K562 (cell line): ENCODE measurements around the gene UCHL5. TPM values are rescaled to one million over a fixed set of nuclear protein-coding genes. Genes with fewer than 3 reads are reported as not detected.

ENCODE experiments used
- ARHGAP35 ChIP-seq: fragments of 450-650 bp; IDR thresholded peaks from 2 replicates; pipeline ENCODE4 v1.6.1; 2018; ENCODE audit not compliant: partially characterized antibody
- ETV1 ChIP-seq: fragments of 450-650 bp; conservative IDR thresholded peaks from 2 replicates; pipeline ENCODE4 v1.6.1; 2016; ENCODE audit warnings: missing genetic modification characterization, control low read depth, low read depth, missing compliant biosample characterization
- FOS ChIP-seq: IDR thresholded peaks from 3 replicates; pipeline ENCODE4 v1.6.1; 2011; ENCODE audit not compliant: insufficient read length; ENCODE audit errors: extremely low read depth
- GATAD2B ChIP-seq: fragments of 450-650 bp; IDR thresholded peaks from 2 replicates; pipeline ENCODE4 v1.6.1; 2017; ENCODE audit warnings: mild to moderate bottlenecking, borderline replicate concordance
- MCM7 ChIP-seq, 2 experiments: fragments of 450-650 bp; IDR thresholded peaks; 2 replicates each; pipeline ENCODE4 v1.6.1; 2016 to 2018
- MECOM ChIP-seq: fragments of 250-450 bp; sonication (Bioruptor Pico); IDR thresholded peaks from 2 replicates; pipeline ENCODE4 v1.8.0; 2022; ENCODE audit warnings: inconsistent platforms
- RFX7 ChIP-seq: fragments of 250-450 bp; sonication (Bioruptor Pico); IDR thresholded peaks from 2 replicates; pipeline ENCODE4 v1.5.1; 2021; ENCODE audit warnings: mild to moderate bottlenecking
- RNF2 ChIP-seq: sonication (generic); IDR thresholded peaks from 2 replicates; pipeline ENCODE4 v1.6.1; 2016
- SIRT6 ChIP-seq: IDR thresholded peaks from one replicate; pipeline ENCODE4 v1.6.1; 2012; ENCODE audit warnings: low read depth, mild to moderate bottlenecking, control low read depth, inconsistent platforms, low read length, moderate library complexity
- TFAM ChIP-seq: fragments of 250-450 bp; sonication (Bioruptor Pico); conservative IDR thresholded peaks from 2 replicates; pipeline ENCODE4 v1.5.0; 2021; ENCODE audit warnings: mild to moderate bottlenecking, moderate library complexity
- TGIF2 ChIP-seq: sonication (generic); formaldehyde crosslinking; IDR thresholded peaks from 2 replicates; pipeline ENCODE4 v1.8.1; 2022; ENCODE audit warnings: mild to moderate bottlenecking, missing genetic modification reagents, moderate library complexity
- USF2 ChIP-seq: sonication (generic); formaldehyde crosslinking; IDR thresholded peaks from 2 replicates; pipeline ENCODE4 v1.5.0; 2020; ENCODE audit warnings: missing genetic modification reagents
- ZFPM2 ChIP-seq: fragments of 250-450 bp; sonication (Bioruptor Pico); IDR thresholded peaks from 2 replicates; pipeline ENCODE4 v1.5.1; 2022; ENCODE audit warnings: mild to moderate bottlenecking
- ZNF408 ChIP-seq: fragments of 250-450 bp; sonication (Bioruptor Pico); IDR thresholded peaks from 2 replicates; pipeline ENCODE4 v1.4.0; 2020; ENCODE audit warnings: low read depth, mild to moderate bottlenecking, moderate library complexity
- ZNF778 ChIP-seq: fragments of 450-650 bp; formaldehyde crosslinking; IDR thresholded peaks from 2 replicates; pipeline ENCODE4 v1.4.0; 2020; ENCODE audit warnings: mild to moderate bottlenecking, moderate library complexity
- ZSCAN32 ChIP-seq: fragments of 450-650 bp; formaldehyde crosslinking; IDR thresholded peaks from 2 replicates; pipeline ENCODE4 v1.4.0; 2020; ENCODE audit warnings: mild to moderate bottlenecking, moderate library complexity
- polyA plus RNA-seq, 8 experiments: library from polyadenylated mRNA; depleted of rRNA in 4 of 8; stranded (reverse) in 5 of 8; unstranded in 3 of 8; fragments of >200 nt; fragmentation: Nextera tagmentation in 2 of 8; fragmentation: Illumina TruSeq in 1 of 8; extraction: Ambion mirVana in 2 of 8; extraction: Trizol in 1 of 8; gene quantifications; 2 replicates each; pipeline versions ENCODE4 v1.2.1 to v1.2.3, GENCODE V29; 2011 to 2014; ENCODE audit warnings: inconsistent platforms in 1 of 8, missing spikeins in 1 of 8
- total RNA-seq, 7 experiments: library from RNA; depleted of rRNA in 6 of 7; stranded (reverse); fragments of >200 nt in 6 of 7; fragmentation: Illumina TruSeq in 2 of 7; extraction: Trizol in 2 of 7; gene quantifications; 2 replicates each; pipeline versions ENCODE4 v1.2.1 to v1.2.3, GENCODE V29; 2011 to 2021; ENCODE audit warnings: low replicate concordance in 1 of 7
- TF ChIP-seq, protein P1 (sequence below): fragments of 450-650 bp; IDR thresholded peaks from 2 replicates; pipeline ENCODE4 v1.6.1; 2016; ENCODE audit warnings: mild to moderate bottlenecking
- TF ChIP-seq, protein P2 (sequence below): fragments of 450-650 bp; IDR thresholded peaks from 2 replicates; pipeline ENCODE4 v1.6.1; 2016
- TF ChIP-seq, protein P3 (sequence below): fragments of 450-650 bp; IDR thresholded peaks from 2 replicates; pipeline ENCODE4 v1.6.1; 2018; ENCODE audit warnings: mild to moderate bottlenecking, low read depth; ENCODE audit not compliant: partially characterized antibody
- TF ChIP-seq, protein P4 (sequence below), 3 experiments: fragments of 200-800 bp in 1 of 3; fragments of 250-450 bp in 1 of 3; fragments of 450-650 bp in 1 of 3; sonication (Bioruptor Pico) in 1 of 3; sonication (Bioruptor generic) in 1 of 3; formaldehyde crosslinking in 1 of 3; IDR thresholded peaks; 2 replicates each; pipeline versions ENCODE4 v1.6.1 to v1.8.0; 2016 to 2022; ENCODE audit warnings: mild to moderate bottlenecking in 2 of 3, missing genetic modification characterization in 2 of 3, missing compliant biosample characterization in 1 of 3, moderate library complexity in 1 of 3

The UCHL5 gene
- total and polyA plus RNA-seq, 9 of the 15 experiments (the other 6 are each of a cell fraction or from before 2014, with no cell fraction given): 61.0 to 206 (median 122) TPM

- TF ChIP-seq ETV1 (peak; percentile 92), SIRT6 (no peak), ZNF408 (CRISPR knock-in tag) (no peak), TFAM (CRISPR knock-in tag) (no peak), MECOM (CRISPR knock-in tag) (no peak), FOS (no peak), GATAD2B (no peak), ZFPM2 (CRISPR knock-in tag) (no peak), RNF2 (no peak), TGIF2 (no peak), USF2 (CRISPR knock-in tag) (no peak), MCM7 (IDR thresholded peaks at IDR 0.05) (no peak), ARHGAP35 (no peak), RFX7 (CRISPR knock-in tag) (no peak), ZNF778 (no peak), ZSCAN32 (CRISPR knock-in tag) (peak; percentile 63; the same call in 1 of the 2 replicates)
- TF ChIP-seq, protein P1, sequence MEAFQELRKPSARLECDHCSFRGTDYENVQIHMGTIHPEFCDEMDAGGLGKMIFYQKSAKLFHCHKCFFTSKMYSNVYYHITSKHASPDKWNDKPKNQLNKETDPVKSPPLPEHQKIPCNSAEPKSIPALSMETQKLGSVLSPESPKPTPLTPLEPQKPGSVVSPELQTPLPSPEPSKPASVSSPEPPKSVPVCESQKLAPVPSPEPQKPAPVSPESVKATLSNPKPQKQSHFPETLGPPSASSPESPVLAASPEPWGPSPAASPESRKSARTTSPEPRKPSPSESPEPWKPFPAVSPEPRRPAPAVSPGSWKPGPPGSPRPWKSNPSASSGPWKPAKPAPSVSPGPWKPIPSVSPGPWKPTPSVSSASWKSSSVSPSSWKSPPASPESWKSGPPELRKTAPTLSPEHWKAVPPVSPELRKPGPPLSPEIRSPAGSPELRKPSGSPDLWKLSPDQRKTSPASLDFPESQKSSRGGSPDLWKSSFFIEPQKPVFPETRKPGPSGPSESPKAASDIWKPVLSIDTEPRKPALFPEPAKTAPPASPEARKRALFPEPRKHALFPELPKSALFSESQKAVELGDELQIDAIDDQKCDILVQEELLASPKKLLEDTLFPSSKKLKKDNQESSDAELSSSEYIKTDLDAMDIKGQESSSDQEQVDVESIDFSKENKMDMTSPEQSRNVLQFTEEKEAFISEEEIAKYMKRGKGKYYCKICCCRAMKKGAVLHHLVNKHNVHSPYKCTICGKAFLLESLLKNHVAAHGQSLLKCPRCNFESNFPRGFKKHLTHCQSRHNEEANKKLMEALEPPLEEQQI: no peak
- TF ChIP-seq, protein P2, sequence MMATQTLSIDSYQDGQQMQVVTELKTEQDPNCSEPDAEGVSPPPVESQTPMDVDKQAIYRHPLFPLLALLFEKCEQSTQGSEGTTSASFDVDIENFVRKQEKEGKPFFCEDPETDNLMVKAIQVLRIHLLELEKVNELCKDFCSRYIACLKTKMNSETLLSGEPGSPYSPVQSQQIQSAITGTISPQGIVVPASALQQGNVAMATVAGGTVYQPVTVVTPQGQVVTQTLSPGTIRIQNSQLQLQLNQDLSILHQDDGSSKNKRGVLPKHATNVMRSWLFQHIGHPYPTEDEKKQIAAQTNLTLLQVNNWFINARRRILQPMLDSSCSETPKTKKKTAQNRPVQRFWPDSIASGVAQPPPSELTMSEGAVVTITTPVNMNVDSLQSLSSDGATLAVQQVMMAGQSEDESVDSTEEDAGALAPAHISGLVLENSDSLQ: no peak
- TF ChIP-seq, protein P3, sequence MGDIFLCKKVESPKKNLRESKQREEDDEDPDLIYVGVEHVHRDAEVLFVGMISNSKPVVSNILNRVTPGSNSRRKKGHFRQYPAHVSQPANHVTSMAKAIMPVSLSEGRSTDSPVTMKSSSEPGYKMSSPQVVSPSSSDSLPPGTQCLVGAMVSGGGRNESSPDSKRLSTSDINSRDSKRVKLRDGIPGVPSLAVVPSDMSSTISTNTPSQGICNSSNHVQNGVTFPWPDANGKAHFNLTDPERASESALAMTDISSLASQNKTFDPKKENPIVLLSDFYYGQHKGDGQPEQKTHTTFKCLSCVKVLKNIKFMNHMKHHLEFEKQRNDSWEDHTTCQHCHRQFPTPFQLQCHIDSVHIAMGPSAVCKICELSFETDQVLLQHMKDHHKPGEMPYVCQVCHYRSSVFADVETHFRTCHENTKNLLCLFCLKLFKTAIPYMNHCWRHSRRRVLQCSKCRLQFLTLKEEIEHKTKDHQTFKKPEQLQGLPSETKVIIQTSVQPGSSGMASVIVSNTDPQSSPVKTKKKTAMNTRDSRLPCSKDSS: no peak
- TF ChIP-seq, protein P4, sequence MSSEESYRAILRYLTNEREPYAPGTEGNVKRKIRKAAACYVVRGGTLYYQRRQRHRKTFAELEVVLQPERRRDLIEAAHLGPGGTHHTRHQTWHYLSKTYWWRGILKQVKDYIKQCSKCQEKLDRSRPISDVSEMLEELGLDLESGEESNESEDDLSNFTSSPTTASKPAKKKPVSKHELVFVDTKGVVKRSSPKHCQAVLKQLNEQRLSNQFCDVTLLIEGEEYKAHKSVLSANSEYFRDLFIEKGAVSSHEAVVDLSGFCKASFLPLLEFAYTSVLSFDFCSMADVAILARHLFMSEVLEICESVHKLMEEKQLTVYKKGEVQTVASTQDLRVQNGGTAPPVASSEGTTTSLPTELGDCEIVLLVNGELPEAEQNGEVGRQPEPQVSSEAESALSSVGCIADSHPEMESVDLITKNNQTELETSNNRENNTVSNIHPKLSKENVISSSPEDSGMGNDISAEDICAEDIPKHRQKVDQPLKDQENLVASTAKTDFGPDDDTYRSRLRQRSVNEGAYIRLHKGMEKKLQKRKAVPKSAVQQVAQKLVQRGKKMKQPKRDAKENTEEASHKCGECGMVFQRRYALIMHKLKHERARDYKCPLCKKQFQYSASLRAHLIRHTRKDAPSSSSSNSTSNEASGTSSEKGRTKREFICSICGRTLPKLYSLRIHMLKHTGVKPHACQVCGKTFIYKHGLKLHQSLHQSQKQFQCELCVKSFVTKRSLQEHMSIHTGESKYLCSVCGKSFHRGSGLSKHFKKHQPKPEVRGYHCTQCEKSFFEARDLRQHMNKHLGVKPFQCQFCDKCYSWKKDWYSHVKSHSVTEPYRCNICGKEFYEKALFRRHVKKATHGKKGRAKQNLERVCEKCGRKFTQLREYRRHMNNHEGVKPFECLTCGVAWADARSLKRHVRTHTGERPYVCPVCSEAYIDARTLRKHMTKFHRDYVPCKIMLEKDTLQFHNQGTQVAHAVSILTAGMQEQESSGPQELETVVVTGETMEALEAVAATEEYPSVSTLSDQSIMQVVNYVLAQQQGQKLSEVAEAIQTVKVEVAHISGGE (CRISPR knock-in tag; IDR thresholded peaks at IDR 0.05): no peak
Measured at GRCh38 chr1:193058529-193059281, 455 bp downstream of the UCHL5 start (continued).
